GM19438 (cell line): ENCODE data around the gene ATP4B.

ENCODE experiments used
- ATAC-seq: cut with Tn5 transposase; IDR thresholded peaks from one replicate; pipeline ENCODE4 v1.9.1; 2021; ENCODE audit warnings: low read depth; ENCODE audit not compliant: unreplicated experiment

ATP4B gene

DNA sequence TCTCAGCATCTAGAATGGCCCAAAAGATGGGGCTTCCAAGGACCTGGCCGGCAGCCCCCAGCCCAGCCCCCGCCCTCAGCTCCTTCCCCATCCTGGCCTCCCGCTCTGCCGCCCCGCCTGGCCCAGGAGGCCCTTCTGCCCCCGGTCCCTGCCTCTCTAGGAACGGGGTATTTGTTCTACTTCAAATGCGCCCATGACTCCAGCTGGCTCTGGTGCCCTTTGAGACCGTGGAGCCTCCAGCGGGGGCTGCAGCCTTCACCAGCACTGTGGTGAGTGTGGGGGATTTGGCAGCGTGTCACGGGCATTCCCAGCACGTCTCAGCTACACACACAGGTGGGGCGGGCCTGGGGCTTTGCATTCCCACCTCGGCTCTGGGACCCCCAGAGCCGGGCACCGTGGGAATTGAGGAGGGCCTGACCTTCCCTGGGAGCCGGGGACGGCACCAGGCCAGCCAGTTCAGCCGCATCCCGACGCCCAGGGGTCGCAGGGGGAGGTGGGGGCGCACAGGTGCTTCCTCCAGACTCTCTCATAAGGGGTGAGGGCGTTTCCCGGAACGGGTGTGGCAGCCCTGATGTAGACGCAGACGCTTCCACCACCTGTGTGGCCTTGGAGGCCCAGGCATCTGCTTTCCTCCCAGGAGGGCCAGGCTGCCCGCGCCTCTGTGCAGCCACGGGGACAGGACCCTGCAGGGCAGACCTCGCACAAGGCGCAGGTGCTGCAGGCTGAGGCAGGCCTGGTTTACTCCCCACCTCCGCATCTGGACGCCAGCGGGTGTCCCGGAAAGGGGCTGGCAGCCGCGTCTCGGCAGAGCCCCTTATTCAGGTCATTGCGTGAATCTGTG, 947 bp downstream of the ATP4B start:
- ATAC-seq, result no peak

DNA sequence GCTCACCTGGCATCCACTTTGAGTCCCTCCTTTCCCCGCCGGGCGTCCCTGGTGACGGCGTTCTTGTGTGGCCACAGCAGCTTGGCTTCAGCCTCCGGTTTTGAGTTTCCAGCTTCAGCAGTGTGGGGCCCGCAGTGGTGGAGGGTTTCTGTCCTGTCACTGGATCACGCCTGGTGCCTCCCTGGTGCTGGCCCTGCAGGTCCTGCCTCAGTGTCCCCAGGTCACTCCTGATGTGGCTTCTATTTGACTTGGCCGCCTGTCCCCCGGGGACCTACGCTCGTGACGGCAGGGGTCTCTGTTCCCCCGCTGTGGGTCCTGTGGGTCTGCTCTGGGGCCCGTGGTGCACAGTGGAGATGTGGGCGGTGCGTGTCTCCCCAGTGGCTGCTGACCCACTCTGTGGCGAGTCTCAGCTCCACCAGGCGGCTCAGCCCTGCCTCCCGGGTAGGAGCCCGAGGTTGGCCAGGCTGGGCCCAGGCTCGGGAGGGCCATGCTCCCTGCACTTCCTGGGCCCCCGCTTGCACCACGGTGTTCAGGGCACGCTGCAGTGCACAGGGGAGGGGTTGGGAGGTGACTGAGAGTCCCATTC, 1.9 kb downstream of the ATP4B start:
- ATAC-seq, result no peak

DNA sequence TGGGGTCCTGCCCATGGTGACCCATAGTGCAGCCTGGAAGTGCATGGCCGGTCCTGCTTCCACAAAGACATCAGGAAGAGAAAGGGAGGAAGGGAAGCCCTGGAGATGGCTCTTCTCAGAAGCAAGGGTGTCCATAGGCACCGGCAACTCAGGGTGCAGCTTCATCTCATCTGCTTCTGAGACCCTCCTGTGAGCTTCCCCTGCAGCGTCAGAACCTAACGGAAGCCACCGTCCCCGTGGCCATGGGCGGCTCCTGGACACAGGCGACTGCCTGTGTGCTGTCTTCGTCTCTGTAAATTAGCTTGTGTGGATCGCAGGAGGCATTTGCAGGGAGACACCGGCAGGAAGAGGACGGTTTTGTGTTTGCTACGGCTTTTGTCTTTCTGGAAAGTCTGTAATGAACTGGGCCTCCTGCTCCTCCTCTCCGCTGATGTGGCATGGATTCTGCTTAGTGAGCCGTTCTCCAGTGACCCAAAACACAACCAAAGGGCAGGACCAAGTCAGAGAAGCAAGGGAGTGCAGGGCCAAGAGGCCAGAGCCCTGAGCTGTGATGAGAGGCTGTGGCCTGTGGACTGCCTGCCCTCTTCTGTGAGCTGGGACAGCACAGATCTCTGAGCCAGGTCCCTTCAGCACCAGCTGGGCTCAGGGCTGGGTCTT, 2.5 kb downstream of the ATP4B start:
- ATAC-seq, result no peak

DNA sequence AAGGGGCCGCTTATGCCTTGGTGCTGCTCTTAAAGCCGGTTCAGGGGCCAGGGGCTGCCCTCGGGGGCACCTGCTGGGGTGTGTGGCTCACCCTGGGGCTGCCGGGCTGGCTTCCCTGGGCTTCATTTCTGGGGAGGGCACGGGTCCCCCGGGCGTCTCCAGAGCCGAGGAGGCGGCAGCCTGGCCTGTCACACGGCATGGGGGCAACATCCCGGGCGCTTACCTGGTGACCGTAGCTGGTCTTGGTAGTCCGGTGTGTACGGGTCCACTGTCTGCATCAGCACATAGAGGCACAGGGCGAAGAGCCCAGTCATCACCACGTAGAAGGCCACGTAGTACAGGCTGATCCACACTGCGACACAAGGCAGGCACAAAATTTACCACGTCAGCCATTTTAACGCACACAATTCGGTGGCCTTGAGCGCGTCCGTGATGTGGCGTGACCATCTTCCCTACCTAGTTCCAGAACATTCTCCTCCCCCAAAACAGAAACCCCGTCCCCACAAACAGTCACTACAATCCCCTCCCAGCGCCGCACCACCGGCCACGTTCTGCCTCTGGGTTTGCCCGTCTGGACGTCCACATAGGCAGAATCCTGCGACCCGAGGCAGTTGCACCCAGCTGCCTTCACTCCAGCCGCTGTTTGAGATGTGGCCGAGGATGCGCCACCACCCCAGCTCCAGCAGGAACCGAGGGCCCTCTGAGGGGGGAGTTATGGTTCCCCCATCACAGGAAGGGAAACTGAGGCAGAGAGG, 3.2 kb downstream of the ATP4B start:
- no peak for ATAC-seq

DNA sequence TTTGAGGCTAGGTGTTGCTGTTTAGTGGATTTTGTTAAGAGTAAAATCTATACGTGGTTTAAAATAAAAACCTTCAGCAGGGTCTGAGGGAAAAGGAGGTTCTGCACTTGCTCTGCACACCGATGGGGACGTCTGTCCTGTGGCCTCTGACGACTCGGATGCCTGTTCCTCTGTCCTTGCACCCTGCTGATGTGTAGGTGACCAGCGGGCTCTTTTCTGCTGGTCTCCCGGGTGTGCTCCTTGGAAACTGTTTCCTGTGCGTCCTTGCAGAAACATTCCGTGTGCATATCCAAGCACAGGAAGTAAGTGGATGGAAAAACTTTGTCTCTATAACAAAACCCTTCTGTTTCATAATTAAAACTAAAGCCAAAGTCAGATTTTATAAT, 3.8 kb downstream of the ATP4B start:
- ATAC-seq, result no peak

DNA sequence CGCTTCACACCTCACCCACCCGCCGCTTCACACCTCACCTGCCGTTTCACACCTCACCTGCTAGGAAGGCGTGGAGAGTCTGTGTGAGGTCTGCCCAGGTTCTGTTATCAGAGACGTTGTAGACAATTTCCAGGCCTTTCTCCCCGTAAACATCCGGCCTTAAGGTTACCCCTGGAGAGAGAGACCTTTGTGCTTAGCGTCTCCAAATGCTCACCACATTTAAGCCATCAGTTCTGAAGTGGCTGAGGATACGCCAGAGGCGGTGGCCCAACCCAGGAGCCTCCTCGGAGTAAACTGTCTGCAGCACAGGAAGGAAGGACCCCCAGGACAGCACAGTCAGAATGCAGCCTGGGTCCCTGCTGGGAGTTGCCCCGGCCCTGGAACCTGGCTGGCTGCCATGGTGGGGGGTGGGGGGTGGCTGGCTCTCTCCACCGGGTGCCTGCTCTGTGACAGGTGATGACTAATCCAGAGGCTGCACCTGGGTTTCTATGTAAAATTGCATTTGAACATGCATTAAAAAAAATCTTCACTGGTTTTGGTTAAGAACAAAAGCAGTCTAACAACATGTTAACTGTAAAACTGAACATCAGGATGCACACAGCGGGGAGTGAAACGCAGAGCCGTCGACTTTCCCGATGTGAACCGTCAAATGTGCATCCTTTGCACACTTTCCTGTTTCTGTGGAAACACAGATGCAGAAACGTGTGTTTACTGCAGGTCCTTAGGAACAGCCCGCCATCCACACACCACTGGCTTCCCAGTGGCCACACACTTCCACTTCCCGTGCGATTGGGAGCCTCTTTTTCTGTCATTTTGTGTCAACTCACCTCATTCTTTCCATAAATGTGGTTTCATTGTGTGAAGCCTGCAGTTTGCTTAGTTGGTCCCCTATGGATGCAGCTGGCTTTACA, 4.5 kb downstream of the ATP4B start:
- no peak for ATAC-seq

DNA sequence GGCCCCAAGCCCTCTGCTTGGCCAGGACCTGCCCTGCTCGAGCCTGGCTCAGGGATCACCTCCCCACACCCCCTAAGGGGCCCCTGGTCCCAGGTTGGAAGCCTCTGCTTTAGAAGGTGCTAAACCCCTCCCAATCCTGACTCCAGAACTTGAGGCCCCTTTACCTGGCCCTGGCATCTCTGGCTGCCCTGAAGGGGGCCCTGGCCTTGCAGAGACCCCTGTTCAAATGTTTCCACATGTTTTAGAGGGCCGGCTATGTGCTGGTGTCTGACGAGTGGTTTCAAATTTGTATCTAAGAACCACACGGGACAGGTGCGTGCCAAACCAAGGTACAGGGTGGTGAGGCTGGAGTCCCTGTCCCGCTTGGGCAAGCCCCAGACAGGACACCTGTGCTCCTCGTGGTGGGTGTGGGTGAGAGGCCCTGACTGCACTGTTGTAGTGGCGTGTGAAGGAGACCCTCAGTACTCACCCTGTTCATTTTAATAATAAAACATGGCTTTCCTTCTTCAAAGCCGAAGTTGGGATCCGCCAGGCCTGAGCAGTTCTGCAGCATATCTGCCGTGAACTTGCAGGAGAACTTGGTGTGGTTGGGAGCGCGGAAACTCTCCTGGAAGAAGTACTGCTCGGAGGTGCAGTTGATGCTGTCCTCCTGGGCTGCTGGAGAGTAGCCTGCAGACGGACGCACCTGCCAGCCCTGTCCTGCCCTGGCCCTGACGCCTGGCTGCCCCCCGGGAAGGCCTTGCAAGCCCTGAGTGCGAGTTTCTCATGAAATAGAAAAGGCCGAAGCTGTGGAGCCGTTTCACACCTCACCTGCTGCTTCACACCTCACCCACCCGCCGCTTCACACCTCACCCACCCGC, 5.4 kb downstream of the ATP4B start:
- no peak for ATAC-seq

DNA sequence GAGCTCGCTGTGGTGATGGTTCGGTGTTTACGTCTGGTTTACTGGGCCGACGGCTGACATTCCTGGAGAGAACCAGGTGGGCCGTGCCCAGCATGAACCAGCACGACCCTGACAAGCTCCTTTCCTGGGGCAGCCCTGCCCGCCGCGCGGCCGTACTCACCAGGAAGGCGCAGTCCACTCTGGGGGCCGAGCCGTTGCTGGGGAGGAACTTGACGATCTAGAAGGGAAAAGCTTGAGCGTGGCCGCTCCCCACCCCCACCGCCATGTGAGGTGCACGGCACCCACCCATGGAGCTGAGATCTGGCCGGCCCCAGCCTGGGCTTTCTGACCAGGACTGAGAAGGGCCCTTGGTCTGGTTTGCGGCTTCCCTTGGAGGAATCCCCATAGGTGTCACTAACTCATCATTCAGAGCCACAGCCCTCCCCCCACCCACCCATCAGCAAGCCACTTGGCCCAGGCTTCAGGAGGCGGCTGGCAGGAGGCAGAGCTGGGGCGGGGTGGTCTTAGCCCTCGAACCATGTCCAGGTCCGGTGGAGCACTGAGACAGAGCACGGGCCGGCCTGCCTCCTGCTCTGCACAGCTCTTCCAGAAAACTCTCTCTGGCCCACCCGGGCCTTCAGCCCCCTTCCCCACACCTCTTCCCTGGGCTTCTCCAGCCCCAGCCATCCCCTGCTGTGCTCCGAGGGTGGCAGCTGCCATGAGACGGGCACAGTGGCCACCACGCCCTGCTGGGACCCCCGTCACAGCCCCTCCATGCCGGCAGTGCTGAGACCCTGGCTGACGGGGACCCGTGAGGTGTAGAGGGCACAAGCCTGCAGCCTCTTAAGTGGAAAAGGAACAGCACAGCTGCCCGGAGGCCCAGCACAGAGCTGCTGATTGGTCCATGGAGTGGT, 6.2 kb downstream of the ATP4B start:
- ATAC-seq, result no peak

DNA sequence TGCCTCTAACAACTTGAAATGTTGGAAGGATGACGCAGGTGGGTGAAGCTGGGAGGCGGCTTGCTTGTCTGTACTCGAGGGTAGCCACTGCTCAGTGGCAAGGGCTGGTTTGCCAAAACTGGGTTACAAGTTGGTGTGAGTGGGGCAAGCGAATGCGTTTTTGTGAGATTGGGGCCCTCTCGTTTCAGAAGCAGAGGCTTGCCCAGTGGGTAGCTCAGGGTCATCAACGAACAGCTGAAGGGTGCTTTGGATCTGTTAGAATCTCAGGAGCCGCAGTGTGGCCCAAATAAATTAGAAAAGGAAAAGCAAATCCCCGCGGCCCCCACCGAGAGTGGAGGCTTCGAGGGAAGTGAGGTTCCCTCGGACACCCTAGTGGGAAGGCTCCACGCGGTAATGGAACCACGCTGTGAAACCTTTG, 7.3 kb downstream of the ATP4B start:
- no peak for ATAC-seq

DNA sequence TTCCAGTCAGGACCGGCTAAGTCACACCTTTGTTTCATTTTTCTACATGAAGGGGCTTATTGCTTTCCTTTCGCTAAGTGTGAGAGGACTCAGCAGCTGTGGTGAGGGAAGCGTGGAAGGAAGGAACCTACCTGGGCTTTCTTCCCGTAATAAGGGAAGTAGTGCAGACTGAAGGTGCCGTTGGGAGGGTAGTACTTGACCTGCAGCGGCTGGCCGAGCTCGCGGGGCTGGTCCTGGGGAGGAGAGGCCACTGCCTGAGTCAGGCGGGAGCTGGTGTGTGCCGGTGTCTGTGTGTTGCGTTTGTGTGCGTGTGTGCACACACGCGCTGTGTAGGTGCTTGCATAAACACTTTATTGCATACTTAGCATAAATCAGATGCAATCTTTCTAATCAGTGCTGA, 7.7 kb downstream of the ATP4B start:
- no peak for ATAC-seq

DNA sequence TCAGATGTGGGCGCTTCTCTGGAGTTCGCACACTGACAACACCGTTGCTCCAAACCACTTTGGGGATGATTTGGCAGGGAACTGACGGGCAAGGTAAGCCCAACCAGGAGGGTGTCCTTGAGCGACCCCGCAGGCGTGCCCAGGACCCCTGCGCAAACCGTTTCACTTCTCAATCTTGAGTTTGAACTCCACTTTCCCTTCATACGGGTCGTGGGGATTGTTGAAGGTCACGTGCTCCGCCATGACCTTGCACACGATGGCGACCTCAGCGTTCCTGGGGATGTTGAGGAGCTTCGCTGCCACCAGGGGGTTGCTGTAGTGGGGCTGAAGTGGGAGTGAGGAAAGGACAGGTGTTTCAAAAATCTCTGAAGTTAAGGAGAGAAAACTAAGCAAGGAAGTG, 8.8 kb downstream of the ATP4B start:
- ATAC-seq, result no peak

DNA sequence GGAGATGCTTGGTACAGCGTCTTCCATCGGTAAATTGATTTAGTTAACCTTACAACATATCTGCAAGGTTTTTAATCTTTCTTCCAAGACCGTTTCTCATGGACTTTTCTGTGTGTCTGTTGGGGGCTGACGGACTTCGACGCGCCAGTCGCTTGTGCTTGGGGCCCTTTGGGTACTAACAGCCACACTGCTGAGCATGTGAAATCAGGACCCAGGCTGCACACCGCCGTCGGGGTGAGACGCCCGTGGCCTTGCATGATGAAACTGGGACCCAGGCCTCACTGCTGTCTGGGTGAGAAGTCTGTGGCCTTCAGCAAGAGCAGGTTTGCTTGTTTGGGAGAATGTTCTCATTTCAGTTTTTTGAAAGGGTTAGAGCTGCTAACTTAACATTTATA, 9.8 kb downstream of the ATP4B start:
- ATAC-seq, result no peak

DNA sequence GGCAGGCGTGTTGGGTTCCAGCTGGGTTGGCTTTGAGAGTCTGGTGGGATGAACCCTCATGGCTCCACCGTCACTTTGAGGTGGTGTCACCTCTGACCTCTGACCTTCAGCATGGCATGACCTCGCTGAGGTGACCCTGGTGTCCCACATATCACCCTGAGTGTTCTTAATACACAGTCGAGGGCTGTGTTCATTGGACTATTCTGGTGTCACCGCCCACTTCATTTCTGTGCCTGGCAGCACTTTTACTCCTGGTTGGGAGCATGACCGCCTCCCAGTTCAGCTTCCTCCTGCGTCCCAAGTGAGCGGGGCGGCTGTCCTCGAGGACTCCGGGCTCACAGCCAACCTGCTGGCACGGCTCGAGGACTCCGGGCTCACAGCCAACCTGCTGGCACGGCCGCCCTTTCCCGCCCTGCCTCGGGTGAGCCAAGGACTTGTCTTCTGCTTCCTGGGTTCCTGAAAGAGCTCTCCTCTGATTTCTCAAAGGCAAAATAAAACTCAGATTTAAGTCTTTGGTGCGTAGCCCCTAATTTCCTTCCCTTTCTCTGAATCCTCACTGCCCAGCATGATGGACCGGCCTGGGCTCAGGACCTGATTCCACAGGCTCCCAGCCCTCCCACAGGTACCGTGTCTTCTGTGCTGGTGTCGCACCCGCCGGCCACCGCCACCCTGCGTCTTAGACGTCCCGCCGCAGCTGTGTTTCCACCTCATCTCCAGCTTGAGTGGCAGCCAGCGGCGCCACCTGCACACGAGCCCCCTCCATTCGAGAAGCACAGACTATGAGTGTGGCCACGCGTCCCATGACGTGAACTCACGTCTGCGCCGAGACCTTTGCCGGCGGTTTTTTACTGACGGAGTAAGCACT, 10.4 kb downstream of the ATP4B start:
- ATAC-seq, result no peak

DNA sequence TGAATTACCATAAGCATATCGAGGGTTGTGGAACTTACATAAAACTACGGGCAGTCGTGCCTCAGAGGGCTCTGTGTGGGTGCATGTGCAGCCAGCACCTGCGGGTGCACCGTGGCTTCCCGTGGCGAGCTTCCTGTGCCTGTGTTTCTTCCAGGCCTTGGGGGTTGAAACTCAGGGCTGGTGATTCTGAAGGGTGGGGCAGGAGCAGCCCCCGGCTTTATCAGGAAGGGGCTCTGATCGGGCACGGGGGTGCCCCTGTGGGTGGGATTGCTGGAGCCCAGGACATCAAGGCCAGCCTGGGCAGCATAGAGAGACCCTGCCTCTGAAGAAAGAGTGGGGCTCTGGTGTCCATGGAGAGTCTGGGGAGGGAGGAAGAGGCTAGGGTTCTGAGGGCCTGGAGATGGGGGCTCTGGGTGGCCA, 11.1 kb downstream of the ATP4B start:
- no peak for ATAC-seq

DNA sequence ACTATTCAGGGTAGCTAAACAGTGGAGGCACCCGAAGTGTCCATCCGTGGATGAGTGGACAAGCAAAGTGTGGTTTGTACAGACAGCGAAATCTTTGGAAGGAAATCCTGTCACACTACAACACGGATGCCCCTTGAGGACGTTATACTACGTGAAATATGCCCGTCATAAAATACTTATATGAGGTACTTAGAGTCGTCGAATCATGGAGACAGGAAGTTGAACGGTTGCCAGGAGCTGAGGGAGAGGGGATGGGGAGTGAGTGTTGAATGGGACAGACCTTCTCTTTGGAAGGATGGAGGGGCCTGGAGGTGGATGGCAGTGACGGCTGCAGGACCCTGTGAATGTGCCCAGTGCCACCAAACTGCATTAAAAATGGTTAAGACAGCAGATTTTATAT, 11.6 kb downstream of the ATP4B start:
- no peak for ATAC-seq

DNA sequence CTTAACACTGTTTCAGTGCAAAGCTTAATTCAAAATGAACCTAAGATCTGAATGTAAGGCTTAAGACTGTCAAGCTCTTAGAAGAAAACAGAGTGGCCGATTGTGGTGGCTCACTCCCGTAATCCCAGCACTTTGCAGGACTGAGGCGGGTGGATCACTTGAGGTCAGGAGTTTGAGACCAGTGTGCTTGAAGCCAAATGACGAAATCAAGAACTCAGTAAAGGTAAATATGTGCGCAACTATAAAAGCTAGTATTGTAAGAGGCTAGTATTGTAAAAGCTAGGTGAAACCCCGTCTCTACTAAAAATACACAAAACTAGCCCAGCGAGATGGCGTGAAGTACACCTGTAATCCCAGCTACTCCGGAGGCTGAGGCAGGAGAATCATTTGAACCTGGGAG, 12.7 kb downstream of the ATP4B start:
- no peak for ATAC-seq

DNA sequence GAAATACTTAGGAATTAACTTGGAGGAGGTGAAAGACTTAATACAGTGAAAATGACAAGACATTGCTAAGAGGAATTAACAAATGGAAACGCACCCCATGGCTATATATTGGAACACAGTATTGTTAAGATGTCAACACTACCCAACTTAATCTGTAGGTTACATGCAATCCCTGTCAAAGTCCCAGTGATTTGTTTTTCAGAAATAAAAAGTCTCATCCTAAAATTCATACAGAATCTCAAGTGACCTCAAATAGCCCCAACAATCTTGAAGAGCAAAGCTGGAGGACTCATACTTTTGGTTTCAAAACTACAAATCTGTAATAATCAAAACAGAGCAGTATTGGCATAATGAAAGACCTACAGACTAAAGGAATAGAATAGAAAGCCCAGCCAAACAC, 13.2 kb downstream of the ATP4B start:
- no peak for ATAC-seq
